Hepatocyte (in vitro differentiated cells): Measurements from ENCODE around the gene TENM4. TPM values are rescaled to one million over a fixed set of nuclear protein-coding genes. Genes with fewer than 3 reads are reported as not detected.

Experiments
- DNase-seq: peaks from one replicate; pipeline ENCODE4 v3.0.0-alpha.2; 2016; ENCODE audit warnings: low spot score
- H2AFZ ChIP-seq: fragments of 200-600 bp; sonication (generic); 2 replicates; pipeline ENCODE4 v1.6.0; 2016; ENCODE audit warnings: antibody characterized with exemption, mild to moderate bottlenecking
- H3K27ac ChIP-seq: fragments of 200-600 bp; sonication (generic); 2 replicates; pipeline ENCODE4 v1.5.1; 2016; ENCODE audit warnings: mild to moderate bottlenecking
- H3K27me3 ChIP-seq: fragments of 200-600 bp; sonication (generic); 2 replicates; pipeline ENCODE4 v1.6.1; 2016
- H3K36me3 ChIP-seq: fragments of 200-600 bp; sonication (generic); replicated peaks from 2 replicates; pipeline ENCODE4 v1.5.1; 2016; ENCODE audit warnings: low read depth; ENCODE audit not compliant: insufficient read depth
- H3K4me1 ChIP-seq: fragments of 200-600 bp; sonication (generic); 2 replicates; pipeline ENCODE4 v1.5.1; 2016; ENCODE audit warnings: mild to moderate bottlenecking, moderate library complexity; ENCODE audit not compliant: insufficient read depth
- H3K4me2 ChIP-seq: fragments of 200-600 bp; sonication (generic); 2 replicates; pipeline ENCODE4 v1.6.0; 2016
- H3K4me3 ChIP-seq: fragments of 200-600 bp; sonication (generic); 2 replicates; pipeline ENCODE4 v1.5.1; 2016; ENCODE audit warnings: mild to moderate bottlenecking
- H3K79me2 ChIP-seq: fragments of 200-600 bp; sonication (generic); 2 replicates; pipeline ENCODE4 v1.6.0; 2017; ENCODE audit warnings: mild to moderate bottlenecking
- H3K9me2 ChIP-seq: fragments of 200-600 bp; sonication (generic); replicated peaks from 2 replicates; pipeline ENCODE4 v1.6.0; 2017; ENCODE audit warnings: mild to moderate bottlenecking; ENCODE audit not compliant: insufficient read depth
- H3K9me3 ChIP-seq: fragments of 200-600 bp; sonication (generic); 2 replicates; pipeline ENCODE4 v1.5.1; 2016; ENCODE audit warnings: low read depth, mild to moderate bottlenecking
- H4K20me1 ChIP-seq: fragments of 200-600 bp; sonication (generic); 2 replicates; pipeline ENCODE4 v1.6.0; 2016; ENCODE audit warnings: mild to moderate bottlenecking; ENCODE audit not compliant: insufficient read depth, poor library complexity, severe bottlenecking
- CTCF ChIP-seq: fragments of 200-600 bp; sonication (generic); IDR thresholded peaks from 2 replicates; pipeline ENCODE4 v1.5.1; 2016; ENCODE audit warnings: antibody characterized with exemption, mild to moderate bottlenecking; ENCODE audit not compliant: poor library complexity
- EZH2 ChIP-seq: fragments of 200-600 bp; sonication (generic); IDR thresholded peaks from 2 replicates; pipeline ENCODE4 v1.6.1; 2016; ENCODE audit warnings: antibody characterized with exemption, mild to moderate bottlenecking, borderline replicate concordance
- EZH2phosphoT487 ChIP-seq: fragments of 200-600 bp; sonication (generic); IDR thresholded peaks from one replicate; pipeline ENCODE4 v1.6.1; 2018; ENCODE audit warnings: antibody characterized with exemption, mild to moderate bottlenecking, low read depth, moderate library complexity; ENCODE audit not compliant: unreplicated experiment, severe bottlenecking
- WGBS: methylation state at CpG from one replicate; pipeline ENCODE4 v1.1.6; 2016; ENCODE audit warnings: low lambda C conversion rate; ENCODE audit errors: missing lambda C conversion rate; 5-methylcytosine and 5-hydroxymethylcytosine counted together
- polyA plus RNA-seq: library from polyadenylated mRNA; unstranded; fragments of >200 nt; fragmentation: Nextera tagmentation; extraction: Ambion mirVana; gene quantifications from 2 replicates; pipeline ENCODE4 v1.2.1, GENCODE V29; 2016
- total RNA-seq: library from RNA; depleted of rRNA; stranded (reverse); fragments of >200 nt; gene quantifications from 2 replicates; pipeline ENCODE4 v1.2.3, GENCODE V29; 2014

The TENM4 gene
- total and polyA plus RNA-seq, 2 experiments from 2014 or later, result 18.4 to 18.7 TPM

GRCh38 chr11:79196950-79197349 is 243.9 kb downstream of the TENM4 start:
- Histone ChIP-seq H3K27ac (no peak overlapping the region), H3K27me3 (no peaks in the 10 kb centered on the region), H3K36me3 (no peaks in the 10 kb centered on the region), H2AFZ (no peak overlapping the region), H3K9me2 (no peaks in the 10 kb centered on the region), H3K4me3 (no peak overlapping the region), H3K79me2 (no peaks in the 10 kb centered on the region), H3K4me2 (no peak overlapping the region), H3K4me1 (no peaks in the 10 kb centered on the region), H4K20me1 (no peaks in the 10 kb centered on the region), H3K9me3 (no peaks in the 10 kb centered on the region)
- TF ChIP-seq EZH2phosphoT487 (no peak), EZH2 (no peak), CTCF (no peak)
- 93% methylated on average over 4 of the region's 4 CpGs for WGBS
- DNase-seq, result no peak

- WGBS, result 96% methylated on average over 4 of the region's 4 CpGs
- Histone ChIP-seq H3K4me3 (no peak overlapping the region), H4K20me1 (no peaks in the 10 kb centered on the region), H3K36me3 (no peaks in the 10 kb centered on the region), H3K27ac (no peak overlapping the region), H3K27me3 (no peaks in the 10 kb centered on the region), H3K4me1 (no peaks in the 10 kb centered on the region), H3K9me2 (no peaks in the 10 kb centered on the region), H3K4me2 (no peak overlapping the region), H3K9me3 (no peaks in the 10 kb centered on the region), H2AFZ (no peak overlapping the region), H3K79me2 (no peaks in the 10 kb centered on the region)
- TF ChIP-seq CTCF (no peak), EZH2 (no peak), EZH2phosphoT487 (no peak)
- no peak for DNase-seq
Measured at GRCh38 chr11:79195209-79195608, 245.6 kb downstream of the TENM4 start.

GRCh38 chr11:79193663-79194310 is 247.0 kb downstream of the TENM4 start:
- Histone ChIP-seq H3K27ac (no peak overlapping the region), H3K27me3 (no peaks in the 10 kb centered on the region), H3K4me1 (no peaks in the 10 kb centered on the region), H2AFZ (no peak overlapping the region), H3K4me3 (no peak overlapping the region), H3K9me2 (no peaks in the 10 kb centered on the region), H3K9me3 (no peaks in the 10 kb centered on the region), H3K79me2 (no peaks in the 10 kb centered on the region), H3K4me2 (no peak overlapping the region), H3K36me3 (no peaks in the 10 kb centered on the region), H4K20me1 (no peaks in the 10 kb centered on the region)
- WGBS, result 92% methylated on average over 7 of the region's 7 CpGs
- no peak for DNase-seq
- TF ChIP-seq CTCF (no peak), EZH2phosphoT487 (no peak), EZH2 (no peak)
